ENCODE results near the gene PLEKHD1. TPM values are rescaled to one million over a fixed set of nuclear protein-coding genes. Genes with fewer than 3 reads are reported as not detected.
A peak's percentile ranks its signal among the peaks of the same experiment; 100 is the strongest.
"Not testable (repeated sequence)": the region's sequence is repeated elsewhere in the genome, so short reads cannot be mapped to it uniquely, and the experiment has no call there.

PLEKHD1 gene
- total RNA-seq, 1 donor = 0.09 TPM

- DNase-seq (ENCODE audit: low read depth) = no peak
- TF ChIP-seq, protein P1, sequence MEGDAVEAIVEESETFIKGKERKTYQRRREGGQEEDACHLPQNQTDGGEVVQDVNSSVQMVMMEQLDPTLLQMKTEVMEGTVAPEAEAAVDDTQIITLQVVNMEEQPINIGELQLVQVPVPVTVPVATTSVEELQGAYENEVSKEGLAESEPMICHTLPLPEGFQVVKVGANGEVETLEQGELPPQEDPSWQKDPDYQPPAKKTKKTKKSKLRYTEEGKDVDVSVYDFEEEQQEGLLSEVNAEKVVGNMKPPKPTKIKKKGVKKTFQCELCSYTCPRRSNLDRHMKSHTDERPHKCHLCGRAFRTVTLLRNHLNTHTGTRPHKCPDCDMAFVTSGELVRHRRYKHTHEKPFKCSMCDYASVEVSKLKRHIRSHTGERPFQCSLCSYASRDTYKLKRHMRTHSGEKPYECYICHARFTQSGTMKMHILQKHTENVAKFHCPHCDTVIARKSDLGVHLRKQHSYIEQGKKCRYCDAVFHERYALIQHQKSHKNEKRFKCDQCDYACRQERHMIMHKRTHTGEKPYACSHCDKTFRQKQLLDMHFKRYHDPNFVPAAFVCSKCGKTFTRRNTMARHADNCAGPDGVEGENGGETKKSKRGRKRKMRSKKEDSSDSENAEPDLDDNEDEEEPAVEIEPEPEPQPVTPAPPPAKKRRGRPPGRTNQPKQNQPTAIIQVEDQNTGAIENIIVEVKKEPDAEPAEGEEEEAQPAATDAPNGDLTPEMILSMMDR (IDR thresholded peaks at IDR 0.05; ENCODE audit: insufficient read depth, low read length) = no peak
- no peak overlapping the region for H3K4me3 ChIP-seq (ENCODE audit: low read depth, low read length)
Measured at GRCh38 chr14:69471916-69472315, 12.6 kb upstream of the PLEKHD1 start.

DNA sequence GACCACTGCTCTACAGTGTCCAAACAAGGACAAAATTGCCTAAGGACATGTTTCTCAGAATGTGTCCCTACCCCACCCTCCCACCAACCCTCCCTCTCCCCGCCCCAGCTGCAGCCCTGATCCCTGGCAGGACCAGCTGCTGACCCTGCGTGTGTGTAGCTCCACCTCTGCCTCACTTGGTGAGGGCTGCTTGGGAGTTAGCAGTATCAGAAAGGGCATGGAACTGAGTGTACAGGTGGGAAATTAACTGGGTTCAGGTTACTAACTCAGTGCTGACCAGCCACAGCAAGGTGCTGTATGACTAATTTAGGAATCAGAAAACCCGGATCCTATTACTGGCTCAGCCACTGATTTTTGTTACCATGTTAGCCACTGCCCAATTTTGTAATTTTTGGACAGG is 11.3 kb upstream of the PLEKHD1 start:
- no peak overlapping the region for H3K4me3 ChIP-seq (ENCODE audit: low read depth, low read length)
- TF ChIP-seq, protein P1 (IDR thresholded peaks at IDR 0.05; ENCODE audit: insufficient read depth, low read length) = no peak
- no peak for DNase-seq (ENCODE audit: low read depth)

- no peak overlapping the region for H3K4me3 ChIP-seq (ENCODE audit: low read depth, low read length)
- DNase-seq (ENCODE audit: low read depth) = no peak
- TF ChIP-seq, protein P1 (IDR thresholded peaks at IDR 0.05; ENCODE audit: insufficient read depth, low read length) = no peak
Measured at GRCh38 chr14:69473946-69474345, 10.6 kb upstream of the PLEKHD1 start.

DNA sequence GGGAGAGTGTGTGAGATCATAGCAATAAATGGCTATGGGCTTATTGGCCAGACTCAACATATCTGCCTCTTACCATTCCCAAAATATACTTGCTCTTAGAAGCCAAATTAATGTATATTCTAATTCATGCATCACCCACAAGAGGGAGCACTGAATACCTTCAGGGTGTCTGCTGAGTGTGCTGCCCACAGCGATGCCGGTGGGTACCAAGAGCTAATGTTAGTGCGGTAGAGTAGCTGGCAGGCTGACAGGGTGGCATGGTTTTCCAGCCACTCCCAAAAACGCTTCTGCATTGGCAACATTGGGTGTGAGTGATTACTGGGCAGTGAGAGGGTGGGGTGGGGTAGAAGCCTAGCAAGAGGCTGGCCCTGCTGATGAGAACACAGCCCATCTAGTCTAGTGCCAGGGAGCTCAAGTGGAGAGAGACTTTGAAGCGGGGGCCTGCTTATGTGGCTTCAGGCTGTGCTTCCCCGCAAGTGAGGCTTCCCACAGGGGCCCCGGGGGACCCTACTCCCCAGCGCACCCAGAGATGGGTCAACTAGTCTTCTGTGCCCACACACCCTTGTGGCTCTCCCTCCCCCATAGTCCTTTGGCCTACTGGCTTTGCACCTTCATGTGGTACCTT is 9.2 kb upstream of the PLEKHD1 start:
- no peak for DNase-seq (ENCODE audit: low read depth)
- no peak overlapping the region for H3K4me3 ChIP-seq (ENCODE audit: low read depth, low read length)
- TF ChIP-seq, protein P1 (IDR thresholded peaks at IDR 0.05; ENCODE audit: insufficient read depth, low read length) = peak; percentile 19

DNA sequence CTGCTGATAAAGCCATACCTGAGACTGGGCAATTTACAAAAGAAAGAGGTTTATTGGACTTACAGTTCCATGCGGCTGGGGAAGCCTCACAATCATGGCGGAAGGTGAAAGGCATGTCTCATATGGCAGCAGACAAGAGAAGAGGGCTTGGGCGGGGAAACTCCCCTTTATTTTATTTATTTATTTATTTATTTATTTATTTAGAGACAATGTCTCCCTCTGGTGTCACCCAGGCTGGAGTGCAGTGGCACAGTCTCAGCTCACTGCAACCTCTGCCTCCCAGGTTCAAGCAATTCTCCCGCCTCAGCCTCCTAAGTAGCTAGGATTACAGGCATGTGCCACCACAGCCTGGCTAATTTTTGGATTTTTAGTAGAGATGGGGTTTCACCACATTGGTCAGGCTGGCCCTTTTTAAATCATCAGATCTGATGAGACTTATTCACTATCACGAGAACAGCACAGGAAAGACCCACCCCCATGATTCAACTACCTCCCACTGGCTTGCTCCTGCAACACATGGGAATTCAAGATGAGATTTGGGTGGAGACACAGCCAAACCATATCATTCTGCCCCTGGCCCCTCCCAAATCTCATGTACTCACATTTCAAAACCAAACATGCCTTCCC is 7.6 kb upstream of the PLEKHD1 start:
- not testable (repeated sequence) for DNase-seq (ENCODE audit: low read depth); H3K4me3 ChIP-seq (ENCODE audit: low read depth, low read length)
- TF ChIP-seq, protein P1 (IDR thresholded peaks at IDR 0.05; ENCODE audit: insufficient read depth, low read length) = peak; percentile 4

DNA sequence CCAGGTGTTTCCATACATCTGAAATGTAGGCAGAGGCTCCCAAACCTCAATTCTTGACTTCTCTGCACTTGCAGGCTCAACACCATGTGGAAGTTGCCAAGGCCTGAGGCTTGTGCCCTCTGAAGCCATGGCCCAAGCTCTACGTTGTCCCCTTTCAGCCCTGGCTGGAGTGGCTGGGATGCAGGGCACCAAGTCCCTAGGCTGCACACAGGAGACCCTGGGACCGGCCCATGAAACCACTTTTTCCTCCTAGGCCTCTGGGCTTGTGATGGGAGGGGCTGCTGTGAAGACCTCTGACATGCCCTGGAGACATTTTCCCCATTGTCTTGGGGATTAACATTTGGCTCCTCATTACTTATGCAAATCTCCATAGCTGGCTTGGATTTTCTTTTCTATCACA is 6.5 kb upstream of the PLEKHD1 start:
- not testable (repeated sequence) for H3K4me3 ChIP-seq (ENCODE audit: low read depth, low read length); DNase-seq (ENCODE audit: low read depth)

GRCh38 chr14:69479696-69480095 is 4.8 kb upstream of the PLEKHD1 start:
- no peak overlapping the region for H3K4me3 ChIP-seq (ENCODE audit: low read depth, low read length)
- no peak for DNase-seq (ENCODE audit: low read depth)
- TF ChIP-seq, protein P1 (IDR thresholded peaks at IDR 0.05; ENCODE audit: insufficient read depth, low read length) = no peak

Measured in fibroblast of the aortic adventitia (primary cell).